Body of pancreas (tissue), 4 donors: ENCODE measurements around the gene TPRA1.

Experiments
- CTCF ChIP-seq, 7 experiments: fragments of 450-650 bp in 4 of 7; fragments of 200-600 bp in 3 of 7; sonication (generic) in 3 of 7; IDR thresholded peaks; one replicate each; pipeline ENCODE4 v1.5.1; 2016 to 2019; ENCODE audit warnings: antibody characterized with exemption in 7 of 7
- POLR2A ChIP-seq, 3 donors: fragments of 450-650 bp; IDR thresholded peaks; one replicate each; pipeline ENCODE4 v1.6.1; 2016; ENCODE audit warnings: antibody characterized with exemption in 3 of 3, mild to moderate bottlenecking in 2 of 3

GRCh38 chr3:127535106-127535785 lies 55.3 kb downstream of the TPRA1 start:
- no peak for TF ChIP-seq CTCF (IDR thresholded peaks at IDR 0.05)
- no peak for TF ChIP-seq POLR2A (IDR thresholded peaks at IDR 0.05)
